Prostate gland (tissue), 2 donors: ENCODE data around the gene DPEP1. TPM values are rescaled to one million over a fixed set of nuclear protein-coding genes. Genes with fewer than 3 reads are reported as not detected.
A peak's percentile ranks its signal among the peaks of the same experiment; 100 is the strongest.

Experiments
- DNase-seq: peaks from one replicate; pipeline ENCODE4 v3.0.0-alpha.2; 2019; ENCODE audit warnings: low spot score
- H3K27ac ChIP-seq, 2 donors: fragments of 200-600 bp; sonication (generic); 2 replicates each; pipeline ENCODE4 v1.5.1; 2017 to 2019
- H3K27me3 ChIP-seq: fragments of 200-600 bp; sonication (generic); replicated peaks from 2 replicates; pipeline ENCODE4 v1.5.1; 2019; ENCODE audit not compliant: insufficient read depth
- H3K36me3 ChIP-seq, 2 donors: fragments of 200-600 bp; sonication (generic); 1 replicate in 1 of 2; 2 replicates in 1 of 2; pipeline versions ENCODE4 v1.5.1 to v1.8.1; 2017 to 2019
- H3K4me1 ChIP-seq: fragments of 200-600 bp; sonication (generic); replicated peaks from 2 replicates; pipeline ENCODE4 v1.5.1; 2019
- H3K4me3 ChIP-seq, 2 donors: fragments of 200-600 bp; sonication (generic); 2 replicates each; pipeline ENCODE4 v1.5.1; 2017 to 2019
- H3K9me3 ChIP-seq: fragments of 200-600 bp; sonication (generic); 2 replicates; pipeline ENCODE4 v1.5.1; 2017
- POLR2A ChIP-seq: fragments of 450-650 bp; IDR thresholded peaks from one replicate; pipeline ENCODE4 v1.6.1; 2016; ENCODE audit warnings: antibody characterized with exemption, mild to moderate bottlenecking
- POLR2AphosphoS5 ChIP-seq: sonication (generic); formaldehyde crosslinking; IDR thresholded peaks from one replicate; pipeline ENCODE4 v1.6.1; 2017; ENCODE audit warnings: antibody characterized with exemption
- WGBS: methylation state at CpG from one replicate; pipeline ENCODE4 v1.1.5; 2018; 5-methylcytosine and 5-hydroxymethylcytosine counted together
- intact Hi-C: fragments of 100-400 bp; cut with DNase I; formaldehyde crosslinking; loops from one replicate; pipeline ENCODE4 v1.14.2; 2022
- total RNA-seq, 2 donors: library from RNA; depleted of rRNA; stranded (reverse); fragments of >200 nt; gene quantifications; one replicate each; pipeline ENCODE4 v1.1.0, GENCODE V29; 2016
- TF ChIP-seq, protein P1 (sequence below), 4 experiments: fragments of 200-600 bp in 2 of 4; fragments of 450-650 bp in 2 of 4; sonication (generic) in 2 of 4; IDR thresholded peaks; 1 replicate in 3 of 4; 2 replicates in 1 of 4; pipeline ENCODE4 v1.5.1; 2016 to 2019; ENCODE audit warnings: antibody characterized with exemption in 4 of 4, mild to moderate bottlenecking in 2 of 4, moderate library complexity in 2 of 4

The DPEP1 gene
- total RNA-seq, 2 donors from 2014 or later = 274 TPM; not detected in 1

DNA sequence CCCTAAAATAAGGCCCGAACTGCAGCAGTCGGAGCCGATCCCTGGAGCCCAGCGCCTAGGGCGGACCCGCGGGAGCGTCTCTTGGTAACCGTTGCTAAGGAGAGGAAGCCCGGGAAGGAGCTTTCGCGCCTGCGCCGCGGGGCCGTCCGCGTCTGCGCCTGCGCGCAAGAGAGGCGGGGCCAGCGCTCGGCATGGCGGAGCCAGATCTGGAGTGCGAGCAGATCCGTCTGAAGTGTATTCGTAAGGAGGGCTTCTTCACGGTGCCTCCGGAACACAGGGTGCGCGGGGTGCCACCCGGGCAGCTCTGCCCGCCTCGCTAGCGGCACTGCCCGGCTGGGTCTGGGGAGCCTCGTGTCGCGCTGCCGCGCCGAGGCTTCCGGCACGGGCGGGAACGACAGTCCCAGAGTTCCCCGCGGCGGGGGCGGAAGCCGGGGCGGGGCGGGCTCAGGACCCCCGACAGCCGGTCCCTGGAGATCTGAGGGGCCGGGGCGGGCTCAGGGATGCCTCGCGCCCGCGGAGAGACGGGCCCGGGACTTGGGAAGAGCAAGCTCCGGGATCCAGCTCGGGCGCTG, 73.2 kb downstream of the DPEP1 start, which contains the start of gene CDK10:
Gene CDK10, plus strand, starts transcription at position 170 of the 572 bp plus-strand sequence. Its CDS starts 22 bp downstream, at position 192.
- Histone ChIP-seq H3K4me3 (peak within 1 kb of the TSS; percentile 73 to 76), H3K4me1 (no peaks in the 10 kb centered on the region), H3K9me3 (no peaks in the 10 kb centered on the region), H3K27ac (peak within 1 kb of the TSS; percentile 89 to 91), H3K27me3 (no peaks in the 10 kb centered on the region), H3K36me3 (no peaks in the 10 kb centered on the region)
- TF ChIP-seq POLR2A (peak; percentile 79), POLR2AphosphoS5 (peak; percentile 94)
- TF ChIP-seq, protein P1, sequence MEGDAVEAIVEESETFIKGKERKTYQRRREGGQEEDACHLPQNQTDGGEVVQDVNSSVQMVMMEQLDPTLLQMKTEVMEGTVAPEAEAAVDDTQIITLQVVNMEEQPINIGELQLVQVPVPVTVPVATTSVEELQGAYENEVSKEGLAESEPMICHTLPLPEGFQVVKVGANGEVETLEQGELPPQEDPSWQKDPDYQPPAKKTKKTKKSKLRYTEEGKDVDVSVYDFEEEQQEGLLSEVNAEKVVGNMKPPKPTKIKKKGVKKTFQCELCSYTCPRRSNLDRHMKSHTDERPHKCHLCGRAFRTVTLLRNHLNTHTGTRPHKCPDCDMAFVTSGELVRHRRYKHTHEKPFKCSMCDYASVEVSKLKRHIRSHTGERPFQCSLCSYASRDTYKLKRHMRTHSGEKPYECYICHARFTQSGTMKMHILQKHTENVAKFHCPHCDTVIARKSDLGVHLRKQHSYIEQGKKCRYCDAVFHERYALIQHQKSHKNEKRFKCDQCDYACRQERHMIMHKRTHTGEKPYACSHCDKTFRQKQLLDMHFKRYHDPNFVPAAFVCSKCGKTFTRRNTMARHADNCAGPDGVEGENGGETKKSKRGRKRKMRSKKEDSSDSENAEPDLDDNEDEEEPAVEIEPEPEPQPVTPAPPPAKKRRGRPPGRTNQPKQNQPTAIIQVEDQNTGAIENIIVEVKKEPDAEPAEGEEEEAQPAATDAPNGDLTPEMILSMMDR (IDR thresholded peaks at IDR 0.05) = peak in 2 of 4 experiments; percentile 20 to 26
- peak; percentile 86 for DNase-seq
- 0% methylated on average over 25 of the region's 67 CpGs for WGBS
- intact Hi-C loops = no loop called here

DNA sequence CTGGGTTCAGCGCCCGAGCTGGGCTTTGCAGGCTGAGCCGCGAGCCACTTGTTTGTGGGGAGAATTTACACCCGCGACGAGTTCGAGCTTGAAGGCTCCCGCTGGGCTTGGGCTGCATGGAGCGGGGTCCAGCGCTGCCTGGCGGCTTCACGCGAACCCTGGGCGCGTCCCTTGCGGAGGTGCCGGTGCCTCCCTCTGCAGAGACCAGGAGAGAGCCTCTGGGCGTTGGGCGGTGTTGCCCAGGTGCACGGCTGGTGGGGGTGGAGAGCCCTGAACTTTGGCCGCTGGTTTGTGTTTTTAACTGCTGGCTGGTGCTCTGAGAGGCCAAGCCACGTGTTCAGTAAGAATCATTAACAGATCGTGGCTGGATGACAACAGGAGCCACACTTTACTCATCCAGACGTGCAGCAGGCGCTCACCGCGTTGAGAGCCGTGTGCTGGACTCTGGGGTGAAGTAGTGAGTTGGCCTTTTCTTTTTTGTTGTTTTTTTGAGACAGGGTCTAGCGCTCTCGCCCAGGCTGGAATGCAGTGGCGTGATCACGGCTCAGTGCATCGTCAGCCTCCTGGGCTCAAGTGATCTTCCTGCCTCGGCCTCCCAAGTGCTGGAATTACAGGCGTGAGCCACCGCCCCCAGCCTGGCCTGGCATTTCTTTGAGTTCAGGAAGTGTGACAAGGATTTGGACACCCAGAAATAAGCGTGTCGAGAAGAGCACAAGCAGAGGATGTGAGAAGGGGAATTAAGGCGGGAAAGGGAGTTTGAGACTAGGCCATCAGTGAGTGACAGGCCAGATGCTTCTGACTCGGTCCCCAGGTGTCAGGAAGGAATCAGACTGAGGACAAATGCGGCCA, 73.9 kb downstream of the DPEP1 start:
- H3K27me3 ChIP-seq = no peaks in the 10 kb centered on the region
- intact Hi-C loops = no loop called here
- H3K9me3 ChIP-seq = no peaks in the 10 kb centered on the region
- H3K36me3 ChIP-seq = no peaks in the 10 kb centered on the region
- peak overlapping the region; percentile 89 to 91 for H3K27ac ChIP-seq
- no peak for DNase-seq
- 8% methylated on average over 41 of the region's 42 CpGs for WGBS
- no peaks in the 10 kb centered on the region for H3K4me1 ChIP-seq
- peak overlapping the region; percentile 73 to 76 for H3K4me3 ChIP-seq
- TF ChIP-seq POLR2AphosphoS5 = no peak
- TF ChIP-seq, protein P1 (IDR thresholded peaks at IDR 0.05) = no peak
- TF ChIP-seq POLR2A = no peak

Other genes with a start within 250 kb of the DPEP1 start
- 100 to 1,000 TPM in 1 of 2 donors, 10 to 100 TPM in 1; 66.2 to 143 TPM for gene ANKRD11, start 123.1 kb upstream of the DPEP1 start, total RNA-seq
- 100 to 1,000 TPM; 128 to 165 TPM for gene SPG7, start 105.2 kb upstream of the DPEP1 start, total RNA-seq
- gene RPL13, start 53.0 kb upstream of the DPEP1 start, total RNA-seq = over 10,000 TPM in 1 of 2 donors, 1,000 to 10,000 TPM in 1; 6,889 to 11,644 TPM
- gene CPNE7, start 37.9 kb upstream of the DPEP1 start, total RNA-seq = 1 to 10 TPM in 1 of 2 donors, under 1 TPM in 1; 0.18 to 8.9 TPM
- 100 to 1,000 TPM in 1 of 2 donors, 10 to 100 TPM in 1; 75.8 to 128 TPM for gene CHMP1A, start 44.1 kb downstream of the DPEP1 start, total RNA-seq
- gene SPATA33, start 44.2 kb downstream of the DPEP1 start, total RNA-seq = 10 to 100 TPM in 1 of 2 donors, 1 to 10 TPM in 1; 5.6 to 14.6 TPM
- gene CDK10, start 73.0 kb downstream of the DPEP1 start, total RNA-seq = 10 to 100 TPM; 42.1 to 79.0 TPM
- gene SPATA2L, start 88.1 kb downstream of the DPEP1 start, total RNA-seq = 10 to 100 TPM; 15.6 to 19.7 TPM
- 10 to 100 TPM in 1 of 2 donors, 1 to 10 TPM in 1; 8.5 to 16.0 TPM for gene VPS9D1, start 107.3 kb downstream of the DPEP1 start, total RNA-seq
- gene ZNF276, start 107.9 kb downstream of the DPEP1 start, total RNA-seq = 10 to 100 TPM; 18.4 to 46.1 TPM
- gene FANCA, start 203.0 kb downstream of the DPEP1 start, total RNA-seq = 10 to 100 TPM; 10.1 to 35.6 TPM
- 10 to 100 TPM; 13.7 to 15.5 TPM for gene SPIRE2, start 214.8 kb downstream of the DPEP1 start, total RNA-seq